Lower leg skin (tissue), 3 donors: ENCODE data around the gene FBXL16.

Experiments used
- POLR2A ChIP-seq, 2 donors: fragments of 450-650 bp; IDR thresholded peaks; one replicate each; pipeline ENCODE4 v1.6.1; 2016 to 2017; ENCODE audit warnings: antibody characterized with exemption in 2 of 2, mild to moderate bottlenecking in 1 of 2, moderate library complexity in 1 of 2
- TF ChIP-seq, protein P1 (sequence below), 3 donors: fragments of 450-650 bp; IDR thresholded peaks; one replicate each; pipeline ENCODE4 v1.5.1; 2016; ENCODE audit warnings: antibody characterized with exemption in 3 of 3, mild to moderate bottlenecking in 3 of 3, moderate library complexity in 2 of 3

DNA sequence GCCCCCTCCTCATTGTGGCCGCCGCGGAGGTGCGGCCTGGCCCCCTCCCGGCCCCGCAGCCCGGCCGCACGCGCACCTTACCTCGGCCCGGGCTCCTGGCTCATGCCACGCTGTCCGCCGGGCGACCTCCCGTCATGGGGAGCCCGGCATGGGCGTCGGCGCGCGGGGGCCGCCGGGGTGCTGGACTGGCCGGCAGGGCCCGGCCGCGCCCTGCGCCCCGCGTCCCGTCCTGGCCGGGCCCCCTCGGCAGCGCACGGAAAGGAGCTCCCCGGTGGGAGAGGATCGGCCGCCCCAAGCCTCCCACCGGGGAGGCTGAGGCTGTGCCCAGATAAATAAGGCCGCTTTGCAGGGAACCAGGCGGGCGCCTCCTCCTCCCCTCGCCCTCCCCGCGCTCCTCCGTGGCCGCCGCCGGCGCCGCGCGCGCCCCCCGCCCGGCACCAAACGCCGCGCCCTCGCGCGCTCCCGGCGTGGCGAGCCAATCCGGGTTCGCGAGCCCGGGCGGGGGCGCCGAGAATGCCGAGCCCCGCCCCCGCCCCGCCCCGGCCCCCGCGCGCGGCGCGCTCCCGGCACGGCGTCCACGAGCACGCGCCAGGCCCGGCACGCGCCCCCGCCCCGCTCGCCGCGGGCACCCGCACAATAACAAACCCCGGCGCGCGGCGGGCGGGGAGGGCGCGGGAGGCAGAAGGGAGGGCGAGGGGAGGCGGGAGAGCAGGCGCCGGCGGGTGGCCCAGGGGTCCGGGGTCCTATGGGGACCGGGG is at the start of gene FBXL16:
- no peak for TF ChIP-seq POLR2A (IDR thresholded peaks at IDR 0.05)
- TF ChIP-seq, protein P1, sequence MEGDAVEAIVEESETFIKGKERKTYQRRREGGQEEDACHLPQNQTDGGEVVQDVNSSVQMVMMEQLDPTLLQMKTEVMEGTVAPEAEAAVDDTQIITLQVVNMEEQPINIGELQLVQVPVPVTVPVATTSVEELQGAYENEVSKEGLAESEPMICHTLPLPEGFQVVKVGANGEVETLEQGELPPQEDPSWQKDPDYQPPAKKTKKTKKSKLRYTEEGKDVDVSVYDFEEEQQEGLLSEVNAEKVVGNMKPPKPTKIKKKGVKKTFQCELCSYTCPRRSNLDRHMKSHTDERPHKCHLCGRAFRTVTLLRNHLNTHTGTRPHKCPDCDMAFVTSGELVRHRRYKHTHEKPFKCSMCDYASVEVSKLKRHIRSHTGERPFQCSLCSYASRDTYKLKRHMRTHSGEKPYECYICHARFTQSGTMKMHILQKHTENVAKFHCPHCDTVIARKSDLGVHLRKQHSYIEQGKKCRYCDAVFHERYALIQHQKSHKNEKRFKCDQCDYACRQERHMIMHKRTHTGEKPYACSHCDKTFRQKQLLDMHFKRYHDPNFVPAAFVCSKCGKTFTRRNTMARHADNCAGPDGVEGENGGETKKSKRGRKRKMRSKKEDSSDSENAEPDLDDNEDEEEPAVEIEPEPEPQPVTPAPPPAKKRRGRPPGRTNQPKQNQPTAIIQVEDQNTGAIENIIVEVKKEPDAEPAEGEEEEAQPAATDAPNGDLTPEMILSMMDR (IDR thresholded peaks at IDR 0.05) = no peak
